AG04449 (cell line): ENCODE results near the gene ANKRD13D.

ENCODE experiments used
- CTCF ChIA-PET: fragments of 350-600 bp; formaldehyde crosslinking; extraction: SDS; loops from one replicate; lab custom pipeline; 2021; ENCODE audit warnings: antibody characterized with exemption; lab: Yijun Ruan, JAX
- POLR2A ChIA-PET: fragments of 400-600, 350-600 bp; formaldehyde crosslinking; extraction: SDS; loops from one replicate; lab custom pipeline; 2020; ENCODE audit warnings: antibody characterized with exemption, inconsistent platforms; lab: Yijun Ruan, JAX
- DNase-seq: peaks from one replicate; pipeline ENCODE4 v3.0.0-alpha.2; 2010; ENCODE audit warnings: low read depth, low spot score
- H3K4me3 ChIP-seq: 2 replicates; pipeline ENCODE4 v1.5.1; 2011; ENCODE audit warnings: low read depth, mild to moderate bottlenecking, control low read depth, low read length
- TF ChIP-seq, protein P1 (sequence below): IDR thresholded peaks from one replicate; pipeline ENCODE4 v1.5.1; 2011; ENCODE audit warnings: mild to moderate bottlenecking, moderate library complexity, low read length, control low read depth, inconsistent platforms; ENCODE audit not compliant: insufficient read depth; ENCODE audit errors: missing control alignments

Gene ANKRD13D

GRCh38 chr11:67299471-67300191 lies 10.5 kb downstream of the ANKRD13D start:
- H3K4me3 ChIP-seq: no peak overlapping the region
- DNase-seq: no peak
- CTCF ChIA-PET: interaction anchor here (0.5 to 1.1 kb wide), 2 partner anchors 10 to 282 kb away, joined by 3 read pairs; partner anchors contain the start of gene ANKRD13D
- TF ChIP-seq, protein P1, sequence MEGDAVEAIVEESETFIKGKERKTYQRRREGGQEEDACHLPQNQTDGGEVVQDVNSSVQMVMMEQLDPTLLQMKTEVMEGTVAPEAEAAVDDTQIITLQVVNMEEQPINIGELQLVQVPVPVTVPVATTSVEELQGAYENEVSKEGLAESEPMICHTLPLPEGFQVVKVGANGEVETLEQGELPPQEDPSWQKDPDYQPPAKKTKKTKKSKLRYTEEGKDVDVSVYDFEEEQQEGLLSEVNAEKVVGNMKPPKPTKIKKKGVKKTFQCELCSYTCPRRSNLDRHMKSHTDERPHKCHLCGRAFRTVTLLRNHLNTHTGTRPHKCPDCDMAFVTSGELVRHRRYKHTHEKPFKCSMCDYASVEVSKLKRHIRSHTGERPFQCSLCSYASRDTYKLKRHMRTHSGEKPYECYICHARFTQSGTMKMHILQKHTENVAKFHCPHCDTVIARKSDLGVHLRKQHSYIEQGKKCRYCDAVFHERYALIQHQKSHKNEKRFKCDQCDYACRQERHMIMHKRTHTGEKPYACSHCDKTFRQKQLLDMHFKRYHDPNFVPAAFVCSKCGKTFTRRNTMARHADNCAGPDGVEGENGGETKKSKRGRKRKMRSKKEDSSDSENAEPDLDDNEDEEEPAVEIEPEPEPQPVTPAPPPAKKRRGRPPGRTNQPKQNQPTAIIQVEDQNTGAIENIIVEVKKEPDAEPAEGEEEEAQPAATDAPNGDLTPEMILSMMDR: no peak
- POLR2A ChIA-PET: no interaction called here

- CTCF ChIA-PET: interaction anchor here (0.9 to 2.0 kb wide), 3 partner anchors 9 to 46 kb away, joined by 3 to 11 read pairs (median 10); no protein-coding TSS in a partner anchor
- DNase-seq: no peak
- POLR2A ChIA-PET: no interaction called here
- TF ChIP-seq, protein P1: no peak
- no peak overlapping the region for H3K4me3 ChIP-seq
Observed at GRCh38 chr11:67300256-67300755, 11.2 kb downstream of the ANKRD13D start.

DNA sequence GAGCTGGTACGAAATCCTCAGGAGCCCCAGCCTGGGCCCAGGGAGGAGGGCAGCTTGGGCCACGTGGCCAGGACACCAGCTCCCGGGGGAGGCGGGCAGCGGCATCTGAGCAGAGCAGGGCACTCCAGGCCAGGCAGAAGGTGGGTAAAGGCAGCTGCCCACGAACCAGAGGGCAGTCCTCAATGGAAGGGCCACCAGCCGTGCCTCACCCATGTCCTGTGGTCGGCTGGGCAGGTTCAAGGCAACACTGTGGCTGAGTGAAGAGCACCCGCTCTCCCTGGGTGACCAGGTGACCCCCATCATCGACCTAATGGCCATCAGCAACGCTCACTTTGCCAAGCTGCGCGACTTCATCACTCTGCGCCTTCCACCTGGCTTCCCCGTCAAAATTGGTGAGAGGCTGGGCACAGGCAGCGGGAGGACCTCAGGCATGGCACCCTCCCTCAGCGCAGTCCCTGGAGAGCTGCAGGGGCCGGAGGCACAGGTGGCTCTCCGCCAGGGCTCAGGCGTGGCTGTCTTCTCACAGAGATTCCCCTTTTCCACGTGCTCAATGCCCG lies 11.7 kb downstream of the ANKRD13D start:
- DNase-seq: no peak
- CTCF ChIA-PET: interaction anchor here (0.7 to 2.0 kb wide), 4 partner anchors 10 to 45 kb away, joined by 3 to 11 read pairs (median 6); no protein-coding TSS in a partner anchor
- TF ChIP-seq, protein P1: no peak
- POLR2A ChIA-PET: no interaction called here
- H3K4me3 ChIP-seq: no peak overlapping the region

DNA sequence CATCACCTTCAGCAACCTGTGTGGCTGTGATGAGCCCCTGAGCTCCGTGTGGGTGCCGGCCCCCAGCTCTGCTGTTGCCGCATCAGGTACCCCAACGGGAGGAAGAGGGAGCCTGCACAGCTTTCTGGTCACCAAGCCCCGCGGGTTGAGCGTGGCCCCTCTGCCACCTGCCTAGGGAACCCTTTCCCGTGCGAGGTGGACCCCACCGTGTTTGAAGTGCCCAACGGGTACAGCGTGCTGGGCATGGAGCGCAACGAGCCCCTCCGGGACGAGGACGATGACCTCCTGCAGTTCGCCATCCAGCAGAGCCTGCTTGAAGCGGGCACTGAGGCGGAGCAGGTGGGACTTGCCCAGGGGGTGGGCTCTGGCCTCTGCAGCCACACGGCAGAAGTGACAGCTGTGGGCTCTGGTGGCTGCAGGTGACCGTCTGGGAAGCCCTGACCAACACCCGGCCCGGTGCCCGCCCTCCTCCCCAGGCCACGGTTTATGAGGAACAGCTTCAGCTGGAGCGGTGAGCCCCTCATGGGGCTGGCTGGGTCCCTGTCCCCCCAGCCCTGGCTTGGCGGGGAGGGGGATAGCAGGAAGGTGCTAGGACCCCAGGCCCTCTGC lies 12.3 kb downstream of the ANKRD13D start:
- no peak for DNase-seq
- TF ChIP-seq, protein P1: no peak
- no peak overlapping the region for H3K4me3 ChIP-seq
- CTCF ChIA-PET: interaction anchor here (0.7 to 2.0 kb wide), 4 partner anchors 10 to 45 kb away, joined by 3 to 11 read pairs (median 6); no protein-coding TSS in a partner anchor
- POLR2A ChIA-PET: interaction anchor here (4.5 kb wide), 1 partner anchor 14 kb away, joined by 28 read pairs; no protein-coding TSS in a partner anchor

DNA sequence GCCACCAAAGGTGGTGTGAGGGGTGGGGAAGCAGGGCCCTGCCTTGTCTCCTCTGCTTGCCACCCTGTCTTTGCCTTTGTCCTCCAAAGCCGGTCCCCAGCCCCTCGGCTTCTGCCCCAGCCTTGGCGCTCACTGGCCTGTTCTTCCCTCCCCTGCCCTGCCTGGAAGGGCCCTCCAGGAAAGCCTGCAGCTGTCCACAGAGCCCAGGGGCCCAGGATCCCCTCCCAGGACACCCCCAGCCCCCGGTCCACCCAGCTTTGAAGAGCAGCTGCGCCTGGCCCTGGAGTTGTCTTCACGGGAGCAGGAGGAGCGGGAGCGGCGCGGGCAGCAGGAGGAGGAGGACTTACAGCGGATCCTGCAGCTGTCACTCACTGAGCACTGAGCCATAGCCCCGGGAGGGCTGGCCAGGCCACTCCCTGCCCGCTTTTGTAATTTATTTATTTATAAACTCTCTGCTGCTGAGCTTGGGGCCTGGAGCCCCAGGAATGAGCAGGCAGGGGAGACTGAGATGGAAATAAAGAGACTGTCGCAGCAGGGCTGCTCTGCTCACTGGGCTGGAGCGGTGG lies 12.9 kb downstream of the ANKRD13D start:
- TF ChIP-seq, protein P1: no peak
- DNase-seq: no peak
- POLR2A ChIA-PET: interaction anchor here (2.0 to 4.5 kb wide), 2 partner anchors 13 to 14 kb away, joined by 4 to 28 read pairs; partner anchors contain the start of gene ANKRD13D
- CTCF ChIA-PET: interaction anchor here (0.8 to 2.0 kb wide), 7 partner anchors 8 to 81 kb away, joined by 3 to 11 read pairs (median 7); no protein-coding TSS in a partner anchor
- no peak overlapping the region; the same call in 1 of the 2 replicates for H3K4me3 ChIP-seq
